HepG2 (cell line): ENCODE data around the gene KAZALD1.

ENCODE experiments used
- ERF ChIP-seq: IDR thresholded peaks from 2 replicates; pipeline ENCODE4 v1.6.1; 2018; ENCODE audit warnings: missing biosample characterization, missing genetic modification reagents
- HDAC1 ChIP-seq: sonication (generic); formaldehyde crosslinking; IDR thresholded peaks from 2 replicates; pipeline ENCODE4 v1.5.1; 2020; ENCODE audit warnings: mild to moderate bottlenecking, missing genetic modification reagents
- SRSF9 ChIP-seq: fragments of 200-400 bp; formaldehyde crosslinking; IDR thresholded peaks from 2 replicates; pipeline ENCODE4 v1.6.1; 2018; ENCODE audit warnings: borderline replicate concordance, mild to moderate bottlenecking, low read depth, low read length; ENCODE audit not compliant: insufficient read depth, poor library complexity, severe bottlenecking

- TF ChIP-seq ERF, result no peak
- no peak for TF ChIP-seq HDAC1 (CRISPR knock-in tag)
- TF ChIP-seq SRSF9, result no peak
Observed at GRCh38 chr10:101080933-101081931, 19.4 kb downstream of the KAZALD1 start.
